Measurements from ENCODE around the gene SPG7.

GRCh38 chr16:89466920-89467319, 41.3 kb upstream of the SPG7 start:
- no peak for TF ChIP-seq TEAD4 (IDR thresholded peaks at IDR 0.05; ENCODE audit: low read length)
- no peak for TF ChIP-seq TEAD4 (CRISPR knock-in tag; IDR thresholded peaks at IDR 0.05; ENCODE audit: borderline replicate concordance)
- no peak for TF ChIP-seq HDAC1 (IDR thresholded peaks at IDR 0.05)
- TF ChIP-seq, protein P1, sequence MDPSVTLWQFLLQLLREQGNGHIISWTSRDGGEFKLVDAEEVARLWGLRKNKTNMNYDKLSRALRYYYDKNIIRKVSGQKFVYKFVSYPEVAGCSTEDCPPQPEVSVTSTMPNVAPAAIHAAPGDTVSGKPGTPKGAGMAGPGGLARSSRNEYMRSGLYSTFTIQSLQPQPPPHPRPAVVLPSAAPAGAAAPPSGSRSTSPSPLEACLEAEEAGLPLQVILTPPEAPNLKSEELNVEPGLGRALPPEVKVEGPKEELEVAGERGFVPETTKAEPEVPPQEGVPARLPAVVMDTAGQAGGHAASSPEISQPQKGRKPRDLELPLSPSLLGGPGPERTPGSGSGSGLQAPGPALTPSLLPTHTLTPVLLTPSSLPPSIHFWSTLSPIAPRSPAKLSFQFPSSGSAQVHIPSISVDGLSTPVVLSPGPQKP (CRISPR knock-in tag; IDR thresholded peaks at IDR 0.05), result no peak
- no peak for TF ChIP-seq ATF2 (CRISPR knock-in tag; IDR thresholded peaks at IDR 0.05)
- TF ChIP-seq, protein P2, sequence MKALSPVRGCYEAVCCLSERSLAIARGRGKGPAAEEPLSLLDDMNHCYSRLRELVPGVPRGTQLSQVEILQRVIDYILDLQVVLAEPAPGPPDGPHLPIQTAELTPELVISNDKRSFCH (CRISPR knock-in tag; IDR thresholded peaks at IDR 0.05), result no peak
- TF ChIP-seq, protein P2 (tag; IDR thresholded peaks at IDR 0.05), result no peak
- TF ChIP-seq, protein P3, sequence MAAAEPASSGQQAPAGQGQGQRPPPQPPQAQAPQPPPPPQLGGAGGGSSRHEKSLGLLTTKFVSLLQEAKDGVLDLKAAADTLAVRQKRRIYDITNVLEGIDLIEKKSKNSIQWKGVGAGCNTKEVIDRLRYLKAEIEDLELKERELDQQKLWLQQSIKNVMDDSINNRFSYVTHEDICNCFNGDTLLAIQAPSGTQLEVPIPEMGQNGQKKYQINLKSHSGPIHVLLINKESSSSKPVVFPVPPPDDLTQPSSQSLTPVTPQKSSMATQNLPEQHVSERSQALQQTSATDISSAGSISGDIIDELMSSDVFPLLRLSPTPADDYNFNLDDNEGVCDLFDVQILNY (CRISPR knock-in tag; IDR thresholded peaks at IDR 0.05), result no peak
- TF ChIP-seq PHF8 (IDR thresholded peaks at IDR 0.05; ENCODE audit: borderline replicate concordance, low read length), result no peak
- TF ChIP-seq ZNF140 (CRISPR knock-in tag; IDR thresholded peaks at IDR 0.05), result no peak
